H1 (cell line): ENCODE measurements around the gene RAD23A. TPM values are rescaled to one million over a fixed set of nuclear protein-coding genes. Genes with fewer than 3 reads are reported as not detected.

Experiments
- ASH2L ChIP-seq: fragments of 200-600, 300-600 bp; sonication (generic); IDR thresholded peaks from one replicate; pipeline ENCODE4 v1.7.1; 2017; ENCODE audit warnings: low read length
- CEBPB ChIP-seq: IDR thresholded peaks from 2 replicates; pipeline ENCODE4 v1.6.1; 2012; ENCODE audit warnings: low read depth, low read length
- GABPA ChIP-seq: IDR thresholded peaks from 2 replicates; pipeline ENCODE4 v1.6.1; 2011; ENCODE audit warnings: mild to moderate bottlenecking, low read length, moderate library complexity, borderline replicate concordance; ENCODE audit not compliant: insufficient read depth
- HDAC2 ChIP-seq, 2 experiments: fragments of 300-600 bp in 1 of 2; sonication (generic) in 1 of 2; IDR thresholded peaks; 2 replicates each; pipeline ENCODE4 v1.6.1; 2011 to 2012; ENCODE audit warnings: low read depth in 2 of 2, low read length in 2 of 2, mild to moderate bottlenecking in 2 of 2, moderate library complexity in 2 of 2, borderline replicate concordance in 1 of 2, inconsistent platforms in 1 of 2
- PHF8 ChIP-seq: fragments of 200-600 bp; sonication (generic); conservative IDR thresholded peaks from 2 replicates; pipeline ENCODE4 v1.7.1; 2012; ENCODE audit warnings: low read depth, mild to moderate bottlenecking, inconsistent platforms, low read length, moderate library complexity
- SP1 ChIP-seq: IDR thresholded peaks from 2 replicates; pipeline ENCODE4 v1.6.1; 2011; ENCODE audit warnings: low read depth, low read length
- SP4 ChIP-seq: IDR thresholded peaks from 2 replicates; pipeline ENCODE4 v1.6.1; 2012; ENCODE audit warnings: low read length, inconsistent platforms
- TEAD4 ChIP-seq: IDR thresholded peaks from 2 replicates; pipeline ENCODE4 v1.6.1; 2012; ENCODE audit warnings: low read depth, low read length, inconsistent platforms, mixed read lengths
- polyA plus RNA-seq, 7 experiments: library from polyadenylated mRNA; depleted of rRNA in 3 of 7; stranded (reverse) in 5 of 7; unstranded in 2 of 7; fragments of >200 nt in 5 of 7; fragments of 200-250 nt in 2 of 7; gene quantifications; 1 replicate in 5 of 7; 2 replicates in 1 of 7; 4 replicates in 1 of 7; pipeline versions ENCODE4 v1.2.1 to v1.2.3, GENCODE V29; 2011 to 2013; ENCODE audit warnings: missing spikeins in 2 of 7, mixed read lengths in 2 of 7
- total RNA-seq: library from RNA; stranded (reverse); fragmentation: NEBNext Ultra II Directional; extraction: Animal tissue kit (Norgen Biotek cat#: 25700); gene quantifications from 2 replicates; pipeline ENCODE4 v1.2.1, GENCODE V29; 2021

Gene RAD23A
- total and polyA plus RNA-seq, 2 of the 8 experiments (the other 6 are each of a cell fraction or from before 2014, with no cell fraction given) = 40.0 to 76.1 TPM

DNA sequence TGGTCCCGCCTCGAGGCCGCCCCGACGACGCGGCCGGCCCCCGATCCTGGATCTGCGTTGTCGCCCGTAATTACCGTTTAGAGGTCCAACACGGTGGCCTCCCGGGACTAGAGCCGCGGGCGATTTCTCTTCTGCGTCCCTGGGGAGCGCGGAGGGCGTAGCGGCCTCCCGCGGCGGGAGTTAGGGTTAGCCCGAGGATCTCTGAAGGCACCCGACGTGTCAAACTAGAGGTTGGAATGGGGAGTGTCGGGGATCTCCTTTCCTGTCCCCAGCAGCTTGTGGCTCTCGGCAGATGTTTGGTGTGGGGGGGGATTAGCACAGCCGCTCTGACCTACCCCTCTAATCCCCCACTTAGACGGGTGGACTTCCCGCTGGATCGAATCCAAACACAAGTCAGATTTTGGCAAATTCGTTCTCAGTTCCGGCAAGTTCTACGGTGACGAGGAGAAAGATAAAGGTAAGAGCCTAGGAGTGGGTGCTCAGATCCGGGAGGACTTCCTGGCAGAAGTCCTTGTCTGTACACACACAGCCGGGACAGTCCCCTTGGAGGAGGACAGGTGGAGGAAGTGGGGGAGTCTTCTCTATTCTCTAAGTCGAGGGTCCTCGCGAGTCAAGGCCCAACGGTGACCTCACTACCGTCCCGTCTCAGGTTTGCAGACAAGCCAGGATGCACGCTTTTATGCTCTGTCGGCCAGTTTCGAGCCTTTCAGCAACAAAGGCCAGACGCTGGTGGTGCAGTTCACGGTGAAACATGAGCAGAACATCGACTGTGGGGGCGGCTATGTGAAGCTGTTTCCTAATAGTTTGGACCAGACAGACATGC is 6.7 kb upstream of the RAD23A start (continued):
- TF ChIP-seq PHF8 = peak; percentile 43; the same call in 1 of the 2 replicates
- peak; percentile 40; the same call in 1 of the 2 replicates for TF ChIP-seq SP1
- no peak for TF ChIP-seq SP4
- TF ChIP-seq TEAD4 = no peak
- TF ChIP-seq HDAC2 (IDR thresholded peaks at IDR 0.05; ENCODE audit: borderline replicate concordance in 1 of 2, low read depth in 2 of 2, low read length in 2 of 2) = no peak; a peak in 1 of 4 replicates
- TF ChIP-seq ASH2L = peak; percentile 27
- TF ChIP-seq CEBPB = no peak
- TF ChIP-seq GABPA = no peak
